IPS-20b (cell line): Measurements from ENCODE around the gene CDK5RAP3.
"Not testable (repeated sequence)": the region's sequence is repeated elsewhere in the genome, so short reads cannot be mapped to it uniquely, and the experiment has no call there.

Experiments used
- H3K27ac ChIP-seq: one replicate; pipeline ENCODE4 v1.5.1; 2013; ENCODE audit warnings: low read length
- H3K27me3 ChIP-seq: 2 replicates; pipeline ENCODE4 v1.6.1; 2013; ENCODE audit warnings: mild to moderate bottlenecking, low read length, inconsistent platforms; ENCODE audit not compliant: insufficient read depth
- H3K36me3 ChIP-seq: 2 replicates; pipeline ENCODE4 v1.6.1; 2013; ENCODE audit warnings: low read depth, mild to moderate bottlenecking, inconsistent platforms, low read length, moderate library complexity; ENCODE audit not compliant: insufficient read depth
- H3K4me1 ChIP-seq: 2 replicates; pipeline ENCODE4 v1.6.1; 2013; ENCODE audit warnings: mild to moderate bottlenecking, control low read depth, inconsistent platforms, low read length, moderate library complexity; ENCODE audit not compliant: insufficient read depth
- H3K4me3 ChIP-seq: 2 replicates; pipeline ENCODE4 v1.5.1; 2013; ENCODE audit warnings: mild to moderate bottlenecking, low read length, inconsistent platforms
- H3K9ac ChIP-seq: 2 replicates; pipeline ENCODE4 v1.6.1; 2013; ENCODE audit warnings: low read depth, mild to moderate bottlenecking, inconsistent platforms, low read length, moderate library complexity
- H3K9me3 ChIP-seq: 2 replicates; pipeline ENCODE4 v1.6.1; 2013; ENCODE audit warnings: mild to moderate bottlenecking, low read depth, low read length, inconsistent platforms; ENCODE audit not compliant: insufficient read depth

CDK5RAP3 gene

GRCh38 chr17:47993031-47993564 lies 22.2 kb downstream of the CDK5RAP3 start:
- H3K36me3 ChIP-seq: no peaks in the 10 kb centered on the region
- H3K27ac ChIP-seq: no peak overlapping the region
- no peaks in the 10 kb centered on the region for H3K9me3 ChIP-seq

GRCh38 chr17:47993964-47994363 lies 23.1 kb downstream of the CDK5RAP3 start:
- H3K4me3 ChIP-seq: no peak overlapping the region
- H3K36me3 ChIP-seq: no peaks in the 10 kb centered on the region
- no peak overlapping the region for H3K9ac ChIP-seq
- H3K9me3 ChIP-seq: no peaks in the 10 kb centered on the region
- H3K4me1 ChIP-seq: peaks cover 24% of the 10 kb centered on the region; the same call in 1 of the 2 replicates
- H3K27me3 ChIP-seq: no peaks in the 10 kb centered on the region
- H3K27ac ChIP-seq: no peak overlapping the region

More at GRCh38 chr17:47993031-47993564, 22.2 kb downstream of the CDK5RAP3 start:
- Histone ChIP-seq H3K27me3 (no peaks in the 10 kb centered on the region), H3K4me3 (no peak overlapping the region), H3K9ac (no peak overlapping the region), H3K4me1 (peaks cover 24% of the 10 kb centered on the region; the same call in 1 of the 2 replicates)

DNA sequence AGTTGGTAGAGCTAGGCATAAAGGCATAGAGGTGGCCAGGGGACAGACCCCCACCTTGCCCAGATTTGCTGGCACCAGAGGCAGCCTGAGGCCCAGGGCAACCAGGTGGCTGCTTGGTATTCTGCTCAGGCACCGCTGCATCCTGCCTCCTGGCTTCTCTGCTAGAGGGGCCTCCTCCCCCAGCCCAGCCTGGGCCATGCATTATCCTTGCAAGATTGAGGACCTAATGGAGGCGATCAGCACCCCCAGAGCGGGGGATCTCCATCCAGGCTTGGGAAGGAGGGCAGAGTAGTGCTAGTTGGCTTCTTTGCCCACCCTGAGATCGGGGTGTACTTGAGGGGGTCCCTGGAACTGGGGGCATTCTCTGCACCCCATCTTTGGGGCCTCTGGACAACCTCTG lies 23.8 kb downstream of the CDK5RAP3 start:
- Histone ChIP-seq H3K27ac (no peak overlapping the region), H3K27me3 (no peaks in the 10 kb centered on the region), H3K9ac (no peak overlapping the region), H3K4me3 (no peak overlapping the region), H3K4me1 (peaks cover 24% of the 10 kb centered on the region; the same call in 1 of the 2 replicates), H3K9me3 (no peaks in the 10 kb centered on the region), H3K36me3 (no peaks in the 10 kb centered on the region)

- Histone ChIP-seq H3K9me3 (no peaks in the 10 kb centered on the region), H3K27me3 (no peaks in the 10 kb centered on the region), H3K36me3 (no peaks in the 10 kb centered on the region), H3K4me1 (peaks cover 24% of the 10 kb centered on the region; the same call in 1 of the 2 replicates), H3K27ac (no peak overlapping the region), H3K4me3 (no peak overlapping the region), H3K9ac (no peak overlapping the region)
These were observed 24.5 kb downstream of the CDK5RAP3 start for GRCh38 chr17:47995241-47995935.

DNA sequence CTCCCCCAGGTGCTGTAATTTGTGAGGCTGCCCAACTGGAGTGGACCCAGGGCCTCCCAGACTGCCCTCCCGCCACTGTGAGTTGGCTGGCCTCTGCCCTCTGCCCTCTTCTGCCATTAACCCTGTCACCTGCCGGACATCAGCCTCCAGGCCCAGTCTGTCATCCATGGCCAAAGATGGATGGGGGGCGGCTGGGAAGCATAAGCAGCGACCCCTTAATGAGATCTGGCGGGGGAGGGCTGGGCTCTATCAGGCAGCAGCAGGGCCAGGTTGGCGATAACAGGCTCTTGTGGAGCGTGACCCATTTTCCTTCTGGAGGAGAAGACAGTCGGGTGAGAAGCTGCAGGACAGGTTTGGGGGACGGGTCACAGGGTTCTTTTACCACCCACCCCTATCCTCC lies 25.3 kb downstream of the CDK5RAP3 start:
- Histone ChIP-seq H3K36me3 (no peaks in the 10 kb centered on the region), H3K9ac (no peak overlapping the region), H3K27ac (no peak overlapping the region), H3K27me3 (no peaks in the 10 kb centered on the region), H3K4me3 (no peak overlapping the region), H3K9me3 (no peaks in the 10 kb centered on the region), H3K4me1 (peaks cover 18% of the 10 kb centered on the region; the same call in 1 of the 2 replicates)

DNA sequence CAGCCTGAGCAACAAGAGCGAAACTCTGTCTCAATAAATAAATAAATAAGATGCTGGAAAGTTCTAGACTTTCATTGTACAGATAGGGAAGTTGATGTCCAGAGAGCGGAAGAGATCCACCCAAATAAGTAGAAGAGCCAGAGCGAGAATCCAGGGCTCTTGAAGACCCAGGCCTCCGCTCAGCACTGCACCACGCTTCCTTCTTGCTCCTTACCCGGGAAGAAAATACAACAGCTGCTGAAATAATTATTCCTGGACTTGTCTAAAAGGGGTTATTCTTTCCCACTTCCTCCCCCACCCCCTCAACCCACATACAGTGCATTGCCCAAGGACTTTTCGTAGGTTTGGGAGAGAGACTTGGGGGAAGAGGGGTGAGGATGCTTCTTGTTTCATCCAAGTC lies 26.7 kb downstream of the CDK5RAP3 start:
- no peak overlapping the region for H3K27ac ChIP-seq
- H3K4me3 ChIP-seq: no peak overlapping the region
- peaks cover 19% of the 10 kb centered on the region; the same call in 1 of the 2 replicates for H3K4me1 ChIP-seq
- no peaks in the 10 kb centered on the region for H3K9me3 ChIP-seq
- H3K9ac ChIP-seq: no peak overlapping the region
- H3K36me3 ChIP-seq: no peaks in the 10 kb centered on the region
- H3K27me3 ChIP-seq: no peaks in the 10 kb centered on the region

DNA sequence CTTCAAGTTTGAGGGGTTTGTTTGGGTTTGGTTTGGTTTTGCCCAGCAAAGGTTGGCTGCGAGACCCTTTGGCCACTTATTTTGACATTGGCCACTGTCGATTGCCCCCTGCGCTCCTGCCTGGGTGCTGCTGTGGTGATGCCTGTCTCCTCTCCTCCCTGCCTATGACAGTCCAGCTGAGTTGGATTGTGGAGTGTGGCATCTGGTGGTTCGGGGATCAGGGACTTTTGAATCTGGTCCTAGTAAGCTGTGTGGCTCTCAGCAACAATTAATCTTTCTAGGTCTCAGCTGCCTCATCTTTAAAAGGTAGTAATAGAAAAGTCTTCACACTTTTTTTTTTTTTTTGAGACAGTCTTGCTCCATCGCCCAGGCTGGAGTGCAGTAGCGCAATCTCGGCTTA lies 27.1 kb downstream of the CDK5RAP3 start:
- Histone ChIP-seq H3K9ac (no peak overlapping the region), H3K27ac (no peak overlapping the region), H3K36me3 (no peaks in the 10 kb centered on the region), H3K9me3 (no peaks in the 10 kb centered on the region), H3K4me3 (no peak overlapping the region), H3K4me1 (peaks cover 23% of the 10 kb centered on the region; the same call in 1 of the 2 replicates), H3K27me3 (no peaks in the 10 kb centered on the region)

DNA sequence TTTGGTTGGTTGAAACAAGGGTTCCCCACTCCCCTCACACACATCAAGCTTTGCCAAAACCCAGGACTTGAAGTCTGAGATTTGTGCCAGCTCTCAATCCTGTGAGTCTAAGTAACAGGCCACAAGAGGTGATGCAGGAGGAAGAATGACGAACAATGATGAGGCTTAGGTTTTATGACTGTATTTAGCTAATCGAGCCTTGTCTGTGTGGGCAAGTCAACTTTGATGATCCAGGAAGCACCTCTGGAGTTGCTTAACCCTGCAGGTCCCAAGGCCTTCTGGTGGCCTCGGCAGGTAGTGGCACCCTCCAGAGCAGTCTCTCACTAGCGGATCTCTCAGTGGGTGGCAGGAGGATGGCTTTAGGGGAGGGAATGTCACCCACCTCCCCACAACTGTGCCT lies 28.7 kb downstream of the CDK5RAP3 start:
- Histone ChIP-seq H3K9me3 (no peaks in the 10 kb centered on the region), H3K27me3 (no peaks in the 10 kb centered on the region), H3K4me3 (no peak overlapping the region), H3K36me3 (no peaks in the 10 kb centered on the region), H3K27ac (no peak overlapping the region), H3K4me1 (peaks cover 35% of the 10 kb centered on the region; the same call in 1 of the 2 replicates), H3K9ac (no peak overlapping the region)

DNA sequence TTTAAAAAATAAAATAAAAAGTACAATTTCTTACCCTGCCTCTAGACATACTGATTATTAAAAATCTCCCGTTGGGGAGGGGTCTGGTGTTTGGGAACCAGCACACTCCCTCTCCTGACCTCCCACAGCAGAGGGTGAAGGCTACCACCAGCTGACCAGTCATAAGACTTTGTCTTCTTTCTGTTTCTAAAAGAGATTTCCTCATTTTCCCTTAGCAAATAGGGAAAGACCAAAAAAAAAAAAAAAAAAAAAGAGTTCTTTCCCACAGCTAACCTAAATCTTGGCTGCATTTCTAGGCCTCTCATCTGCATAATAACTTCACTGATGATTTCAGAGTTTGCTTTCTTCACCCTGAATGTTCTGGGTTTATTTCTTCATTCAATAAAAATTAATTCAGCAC lies 30.3 kb downstream of the CDK5RAP3 start:
- no peak overlapping the region for H3K9ac ChIP-seq
- H3K9me3 ChIP-seq: no peaks in the 10 kb centered on the region
- H3K36me3 ChIP-seq: no peaks in the 10 kb centered on the region
- no peaks in the 10 kb centered on the region for H3K27me3 ChIP-seq
- H3K4me3 ChIP-seq: no peak overlapping the region
- peaks cover 30% of the 10 kb centered on the region; the same call in 1 of the 2 replicates for H3K4me1 ChIP-seq
- H3K27ac ChIP-seq: no peak overlapping the region

- H3K27me3 ChIP-seq, H3K9ac ChIP-seq, H3K36me3 ChIP-seq, H3K27ac ChIP-seq, H3K9me3 ChIP-seq, H3K4me3 ChIP-seq: not testable (repeated sequence)
- peaks cover 30% of the 10 kb centered on the region; the same call in 1 of the 2 replicates for H3K4me1 ChIP-seq
These were observed 30.7 kb downstream of the CDK5RAP3 start for GRCh38 chr17:48001657-48002056.

- Histone ChIP-seq H3K9me3 (no peaks in the 10 kb centered on the region), H3K4me1 (peaks cover 30% of the 10 kb centered on the region; the same call in 1 of the 2 replicates), H3K36me3 (no peaks in the 10 kb centered on the region), H3K27ac (peak overlapping the region; percentile 86), H3K9ac (peak overlapping the region; percentile 82), H3K27me3 (no peaks in the 10 kb centered on the region), H3K4me3 (peak overlapping the region; percentile 53; the same call in 1 of the 2 replicates)
These were observed 31.5 kb downstream of the CDK5RAP3 start for GRCh38 chr17:48002266-48002915.
